Measurements from ENCODE around the gene COLEC12.
"Not testable (repeated sequence)": the region's sequence is repeated elsewhere in the genome, so short reads cannot be mapped to it uniquely, and the experiment has no call there.

COLEC12 gene

GRCh38 chr18:415047-415446 is 85.5 kb downstream of the COLEC12 start:
- DNase-seq (ENCODE audit: low read depth in 2 of 2), result no peak

- no peak for DNase-seq (ENCODE audit: low read depth in 2 of 2)
Observed at GRCh38 chr18:413233-413632, 87.3 kb downstream of the COLEC12 start.

- no peak for DNase-seq (ENCODE audit: low read depth in 2 of 2)
Observed at GRCh38 chr18:410047-410455, 90.5 kb downstream of the COLEC12 start.

GRCh38 chr18:408367-408766 is 92.1 kb downstream of the COLEC12 start:
- DNase-seq (ENCODE audit: low read depth in 2 of 2), result no peak

GRCh38 chr18:407626-408224 is 92.8 kb downstream of the COLEC12 start:
- no peak for DNase-seq (ENCODE audit: low read depth in 2 of 2)

GRCh38 chr18:407191-407590 is 93.3 kb downstream of the COLEC12 start:
- no peak for DNase-seq (ENCODE audit: low read depth in 2 of 2)

GRCh38 chr18:406677-407076 is 93.8 kb downstream of the COLEC12 start:
- no peak for DNase-seq (ENCODE audit: low read depth in 2 of 2)

- DNase-seq (ENCODE audit: low read depth in 2 of 2), result not testable (repeated sequence)
Observed at GRCh38 chr18:405006-405405, 95.5 kb downstream of the COLEC12 start.

- no peak for DNase-seq (ENCODE audit: low read depth in 2 of 2)
Observed at GRCh38 chr18:404061-404636, 96.4 kb downstream of the COLEC12 start.

GRCh38 chr18:402129-402528 is 98.4 kb downstream of the COLEC12 start:
- no peak for DNase-seq (ENCODE audit: low read depth in 2 of 2)

GRCh38 chr18:400456-400855 is 100.0 kb downstream of the COLEC12 start:
- DNase-seq (ENCODE audit: low read depth in 2 of 2), result peak; percentile 97

- DNase-seq (ENCODE audit: low read depth in 2 of 2), result no peak
Observed at GRCh38 chr18:399631-400135, 100.8 kb downstream of the COLEC12 start.

- no peak for DNase-seq (ENCODE audit: low read depth in 2 of 2)
Observed at GRCh38 chr18:398935-399630, 101.4 kb downstream of the COLEC12 start.

GRCh38 chr18:396556-396955 is 103.9 kb downstream of the COLEC12 start:
- no peak for DNase-seq (ENCODE audit: low read depth in 2 of 2)

- no peak for DNase-seq (ENCODE audit: low read depth in 2 of 2)
Observed at GRCh38 chr18:396251-396555, 104.3 kb downstream of the COLEC12 start.

- peak; percentile 92 to 93 for DNase-seq (ENCODE audit: low read depth in 2 of 2)
Observed at GRCh38 chr18:395456-396250, 104.8 kb downstream of the COLEC12 start.

- peak; percentile 88 to 90 for DNase-seq (ENCODE audit: low read depth in 2 of 2)
Observed at GRCh38 chr18:394987-395362, 105.5 kb downstream of the COLEC12 start.

- DNase-seq (ENCODE audit: low read depth in 2 of 2), result no peak
Observed at GRCh38 chr18:394262-394986, 106.1 kb downstream of the COLEC12 start.

GRCh38 chr18:393574-393957 is 106.9 kb downstream of the COLEC12 start:
- DNase-seq (ENCODE audit: low read depth in 2 of 2), result no peak

GRCh38 chr18:392928-393573 is 107.5 kb downstream of the COLEC12 start:
- DNase-seq (ENCODE audit: low read depth in 2 of 2), result no peak

- no peak for DNase-seq (ENCODE audit: low read depth in 2 of 2)
Observed at GRCh38 chr18:390741-391478, 109.6 kb downstream of the COLEC12 start.
